CD4-positive, alpha-beta T cell (primary cell): ENCODE measurements around the gene CHST10. TPM values are rescaled to one million over a fixed set of nuclear protein-coding genes. Genes with fewer than 3 reads are reported as not detected.

ENCODE experiments used
- ATAC-seq: fragments of 200-7000 bp; cut with Tn5 transposase; one replicate; pipeline ENCODE4 v1.10.0; 2022; ENCODE audit warnings: mild to moderate bottlenecking; ENCODE audit not compliant: poor library complexity
- CTCF ChIA-PET: fragments of 350-600 bp; sonication (Branson Sonifier 250); formaldehyde crosslinking; loops from one replicate; lab custom pipeline; 2021; ENCODE audit warnings: antibody characterized with exemption, inconsistent platforms; lab: Charles Lee
- POLR2A ChIA-PET: fragments of 350-600 bp; sonication (Branson Sonifier 250); formaldehyde crosslinking; loops from one replicate; lab custom pipeline; 2021; ENCODE audit warnings: antibody characterized with exemption, inconsistent platforms; lab: Charles Lee
- DNase-seq, 14 experiments: peaks; one replicate each; pipeline ENCODE4 v3.0.0-alpha.2; 2013 to 2020; ENCODE audit warnings: mixed read lengths in 2 of 14
- H3K27ac ChIP-seq, 2 donors: one replicate each; pipeline versions ENCODE4 v1.5.1 to v1.7.0; 2013; ENCODE audit warnings: low read length in 2 of 2, low read depth in 1 of 2, mild to moderate bottlenecking in 1 of 2
- H3K27me3 ChIP-seq, 2 experiments: 1 replicate in 1 of 2; 2 replicates in 1 of 2; pipeline versions ENCODE4 v1.6.1 to v1.7.0; 2013; ENCODE audit warnings: low read length in 2 of 2, control low read depth in 1 of 2, mild to moderate bottlenecking in 1 of 2, moderate library complexity in 1 of 2; ENCODE audit not compliant: insufficient read depth in 2 of 2, control insufficient read depth in 1 of 2
- H3K36me3 ChIP-seq: one replicate; pipeline ENCODE4 v1.6.1; 2013; ENCODE audit warnings: low read length, control low read depth; ENCODE audit not compliant: insufficient read depth
- H3K4me1 ChIP-seq: one replicate; pipeline ENCODE4 v1.6.1; 2013; ENCODE audit warnings: low read length, control low read depth; ENCODE audit not compliant: insufficient read depth
- H3K4me3 ChIP-seq: one replicate; pipeline ENCODE4 v1.5.1; 2013; ENCODE audit warnings: mild to moderate bottlenecking, low read length, moderate library complexity
- H3K9me3 ChIP-seq, 2 experiments: 1 replicate in 1 of 2; 2 replicates in 1 of 2; pipeline versions ENCODE4 v1.6.1 to v1.7.0; 2013; ENCODE audit warnings: low read length in 2 of 2, mild to moderate bottlenecking in 2 of 2, control low read depth in 1 of 2, moderate library complexity in 1 of 2; ENCODE audit not compliant: control insufficient read depth in 1 of 2, insufficient read depth in 1 of 2
- H3K27ac Mint-ChIP-seq: one replicate; pipeline ENCODE4 v1.8.0; 2020; ENCODE audit warnings: mixed read lengths
- H3K27me3 Mint-ChIP-seq: one replicate; pipeline ENCODE4 v1.8.0; 2021; ENCODE audit warnings: mixed read lengths
- H3K36me3 Mint-ChIP-seq: one replicate; pipeline ENCODE4 v1.8.0; 2021; ENCODE audit warnings: low read depth, mixed read lengths
- H3K4me1 Mint-ChIP-seq: one replicate; pipeline ENCODE4 v1.8.0; 2021; ENCODE audit warnings: low read depth, mixed read lengths
- H3K4me3 Mint-ChIP-seq: one replicate; pipeline ENCODE4 v1.8.0; 2020; ENCODE audit warnings: mild to moderate bottlenecking, mixed read lengths
- H3K9me3 Mint-ChIP-seq: one replicate; pipeline ENCODE4 v1.8.0; 2020; ENCODE audit warnings: mixed read lengths
- intact Hi-C, 2 experiments: fragments of 100-400 bp; cut with DNase I in 1 of 2; cut with micrococcal nuclease in 1 of 2; formaldehyde crosslinking; loops; one replicate each; pipeline versions ENCODE4 v1.15.1 to v1.9.0; 2023 to 2025; cut with DNase I, micrococcal nuclease
- total RNA-seq, 174 experiments: library from RNA in 2 of 174; stranded (reverse) in 2 of 174; gene quantifications; one replicate each; pipeline ENCODE4 v1.2.3 and lab custom pipeline; 2021 to 2026
- TF ChIP-seq, protein P1 (sequence below): fragments of 200-600 bp; IDR thresholded peaks from one replicate; pipeline ENCODE4 v1.8.0; 2022; ENCODE audit warnings: antibody characterized with exemption, mild to moderate bottlenecking

CHST10 gene
- total RNA-seq, 2 experiments from 2014 or later = 1.5 to 1.9 TPM

DNA sequence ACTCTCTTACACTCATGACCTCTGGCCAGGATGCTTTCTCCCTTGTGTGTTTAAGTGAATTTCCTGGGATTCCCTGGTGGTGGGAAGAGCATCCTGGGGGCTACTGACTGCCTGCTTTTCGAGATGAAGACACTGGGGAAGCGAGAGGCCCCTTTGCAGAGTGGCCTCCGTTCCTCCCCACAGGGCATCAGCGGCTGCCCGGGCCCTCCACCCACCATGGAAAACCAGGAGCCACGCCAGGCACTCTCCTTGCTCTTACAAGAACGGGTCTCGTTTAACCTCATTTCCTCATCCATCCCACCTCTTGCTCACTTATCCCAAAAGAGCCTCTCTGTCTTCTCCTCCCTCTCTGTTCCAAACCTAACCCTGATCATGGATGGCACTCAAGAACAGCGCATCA, 17.8 kb downstream of the CHST10 start:
- Mint-ChIP-seq H3K27ac (no peak overlapping the region), H3K9me3 (no peaks in the 10 kb centered on the region), H3K4me1 (no peaks in the 10 kb centered on the region), H3K36me3 (peaks cover 7% of the 10 kb centered on the region), H3K27me3 (no peaks in the 10 kb centered on the region), H3K4me3 (no peak overlapping the region)
- intact Hi-C loops = no loop called here
- CTCF ChIA-PET = no interaction called here
- TF ChIP-seq, protein P1, sequence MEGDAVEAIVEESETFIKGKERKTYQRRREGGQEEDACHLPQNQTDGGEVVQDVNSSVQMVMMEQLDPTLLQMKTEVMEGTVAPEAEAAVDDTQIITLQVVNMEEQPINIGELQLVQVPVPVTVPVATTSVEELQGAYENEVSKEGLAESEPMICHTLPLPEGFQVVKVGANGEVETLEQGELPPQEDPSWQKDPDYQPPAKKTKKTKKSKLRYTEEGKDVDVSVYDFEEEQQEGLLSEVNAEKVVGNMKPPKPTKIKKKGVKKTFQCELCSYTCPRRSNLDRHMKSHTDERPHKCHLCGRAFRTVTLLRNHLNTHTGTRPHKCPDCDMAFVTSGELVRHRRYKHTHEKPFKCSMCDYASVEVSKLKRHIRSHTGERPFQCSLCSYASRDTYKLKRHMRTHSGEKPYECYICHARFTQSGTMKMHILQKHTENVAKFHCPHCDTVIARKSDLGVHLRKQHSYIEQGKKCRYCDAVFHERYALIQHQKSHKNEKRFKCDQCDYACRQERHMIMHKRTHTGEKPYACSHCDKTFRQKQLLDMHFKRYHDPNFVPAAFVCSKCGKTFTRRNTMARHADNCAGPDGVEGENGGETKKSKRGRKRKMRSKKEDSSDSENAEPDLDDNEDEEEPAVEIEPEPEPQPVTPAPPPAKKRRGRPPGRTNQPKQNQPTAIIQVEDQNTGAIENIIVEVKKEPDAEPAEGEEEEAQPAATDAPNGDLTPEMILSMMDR = no peak
- H3K27ac ChIP-seq = no peak overlapping the region
- H3K9me3 ChIP-seq = no peaks in the 10 kb centered on the region
- DNase-seq = no peak
- no peak overlapping the region for H3K4me3 ChIP-seq
- ATAC-seq = no peak
- no peaks in the 10 kb centered on the region for H3K27me3 ChIP-seq
- H3K36me3 ChIP-seq = no peaks in the 10 kb centered on the region
- no peaks in the 10 kb centered on the region for H3K4me1 ChIP-seq
- POLR2A ChIA-PET = no interaction called here

DNA sequence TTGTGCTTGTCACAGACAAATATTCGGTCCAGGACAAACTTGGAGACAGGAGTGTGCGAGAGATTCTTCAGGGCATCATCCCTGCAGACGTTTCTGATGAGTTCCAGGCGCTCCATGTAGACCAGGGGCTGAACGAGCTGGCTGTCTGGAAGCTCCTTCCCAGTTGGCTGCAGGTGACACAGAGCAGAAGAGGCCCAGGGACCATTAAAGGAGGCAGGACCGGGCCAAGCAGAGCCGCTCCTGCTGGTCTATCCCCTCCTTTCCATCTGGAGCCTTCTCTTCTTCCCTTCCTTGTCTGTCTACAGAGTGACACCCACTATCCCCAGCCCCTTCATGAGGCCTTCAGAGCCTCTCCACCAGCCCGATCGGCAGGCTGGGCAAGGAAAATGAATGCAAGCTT, 19.5 kb downstream of the CHST10 start:
- no peaks in the 10 kb centered on the region for H3K9me3 ChIP-seq
- no peak for DNase-seq
- H3K27me3 ChIP-seq = no peaks in the 10 kb centered on the region
- Mint-ChIP-seq H3K36me3 (peaks cover 5% of the 10 kb centered on the region), H3K9me3 (no peaks in the 10 kb centered on the region), H3K4me3 (no peak overlapping the region), H3K4me1 (no peaks in the 10 kb centered on the region), H3K27ac (no peak overlapping the region), H3K27me3 (no peaks in the 10 kb centered on the region)
- ChIA-PET CTCF (no interaction called here), POLR2A (interaction anchor here (0.6 kb wide), 1 partner anchor 601 kb away, joined by 3 read pairs; no protein-coding TSS in a partner anchor)
- H3K4me1 ChIP-seq = no peaks in the 10 kb centered on the region
- TF ChIP-seq, protein P1 = no peak
- intact Hi-C loops = no loop called here
- no peaks in the 10 kb centered on the region for H3K36me3 ChIP-seq
- H3K4me3 ChIP-seq = no peak overlapping the region
- H3K27ac ChIP-seq = no peak overlapping the region
- no peak for ATAC-seq

DNA sequence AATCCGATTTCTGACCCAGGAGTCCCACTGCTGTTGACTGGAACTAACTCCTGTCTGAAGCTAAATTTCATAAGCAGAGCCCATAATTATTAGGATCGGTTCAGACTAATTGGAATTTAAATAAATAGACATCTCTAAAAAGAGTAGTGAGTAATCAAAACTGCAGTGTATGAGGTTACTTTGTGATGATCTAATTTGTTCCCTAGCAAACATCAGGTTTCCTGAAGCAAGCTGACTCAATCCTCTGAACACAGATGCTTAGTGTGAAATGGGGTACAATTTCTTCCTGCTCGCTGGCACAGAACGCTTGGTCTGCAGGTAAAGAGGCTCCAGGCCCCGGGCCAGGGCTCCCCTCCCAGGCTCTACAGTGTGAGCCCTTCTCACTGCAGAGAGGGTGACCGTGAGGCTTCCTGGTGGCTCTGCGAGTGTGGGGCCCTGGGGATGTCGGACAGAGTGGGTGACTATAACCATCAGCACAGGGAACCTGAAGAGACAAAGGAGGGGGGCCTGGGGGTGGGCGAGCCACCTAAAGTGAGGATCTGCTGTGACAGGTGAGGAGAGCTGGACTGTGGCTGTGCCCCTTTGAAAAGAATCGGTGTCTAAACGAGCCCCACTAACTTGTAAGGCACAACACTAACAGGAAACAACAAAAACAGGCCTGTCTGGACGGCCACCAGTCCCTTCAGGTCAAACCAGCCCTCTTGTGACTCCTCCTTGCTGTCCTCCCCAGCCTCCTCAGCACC, 20.2 kb downstream of the CHST10 start:
- Histone ChIP-seq H3K9me3 (no peaks in the 10 kb centered on the region), H3K4me1 (no peaks in the 10 kb centered on the region), H3K36me3 (no peaks in the 10 kb centered on the region), H3K27me3 (no peaks in the 10 kb centered on the region), H3K4me3 (no peak overlapping the region), H3K27ac (no peak overlapping the region)
- ATAC-seq (no peak), DNase-seq (no peak)
- ChIA-PET CTCF (no interaction called here), POLR2A (no interaction called here)
- H3K36me3 Mint-ChIP-seq = no peaks in the 10 kb centered on the region
- H3K9me3 Mint-ChIP-seq = no peaks in the 10 kb centered on the region
- no peak overlapping the region for H3K27ac Mint-ChIP-seq
- H3K27me3 Mint-ChIP-seq = no peaks in the 10 kb centered on the region
- intact Hi-C loops = no loop called here
- no peak overlapping the region for H3K4me3 Mint-ChIP-seq
- TF ChIP-seq, protein P1 = no peak
- no peaks in the 10 kb centered on the region for H3K4me1 Mint-ChIP-seq
